Measurements from ENCODE around the gene FAM13B. TPM values are rescaled to one million over a fixed set of nuclear protein-coding genes. Genes with fewer than 3 reads are reported as not detected.
"Not testable (repeated sequence)": the region's sequence is repeated elsewhere in the genome, so short reads cannot be mapped to it uniquely, and the experiment has no call there.

FAM13B gene
- polyA plus RNA-seq, 3 donors = 11.5 to 17.0 (median 12.9) TPM

DNA sequence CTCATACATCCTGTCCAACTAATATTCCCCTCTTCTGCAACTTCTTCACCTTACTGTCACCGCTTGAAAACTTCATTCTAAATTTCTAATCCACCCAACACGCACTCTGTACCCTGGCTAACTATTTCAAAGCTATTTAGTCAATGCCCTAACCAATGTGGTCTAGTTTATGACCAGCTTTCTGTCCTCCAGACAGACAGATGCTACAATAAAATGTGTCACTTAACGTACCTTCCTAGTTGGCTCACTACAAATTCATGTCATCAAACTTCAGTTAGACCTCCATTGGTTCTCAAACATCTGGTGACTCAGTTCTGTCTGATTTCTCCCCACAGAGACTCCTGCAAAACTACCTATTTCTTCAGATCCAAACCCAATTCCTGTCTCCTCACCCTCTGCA is 57.7 kb downstream of the FAM13B start:
- no peak for DNase-seq
- no peak overlapping the region for H3K4me2 ChIP-seq (replicated peaks; ENCODE audit: extremely low read depth, low read length, poor library complexity, severe bottlenecking)
- no peak overlapping the region for H3K9ac ChIP-seq (ENCODE audit: insufficient read depth, low read length, poor library complexity, severe bottlenecking)
- H3K9me3 ChIP-seq (replicated peaks in 1 of 2; ENCODE audit: control insufficient read depth in 1 of 2, insufficient read depth in 1 of 2, low read length in 2 of 2) = no peaks in the 10 kb centered on the region
- no peak overlapping the region for H3K27ac ChIP-seq (ENCODE audit: low read depth in 1 of 2, low read length in 2 of 2)
- 100% methylated on average over 3 of the region's 3 CpGs for WGBS (ENCODE audit: insufficient coverage)
- no peaks in the 10 kb centered on the region for H3K27me3 ChIP-seq (ENCODE audit: control insufficient read depth in 2 of 2, insufficient read depth in 2 of 2, low read length in 2 of 2)
- peaks cover 56 to 66% of the 10 kb centered on the region in 2 donors for H3K36me3 Mint-ChIP-seq
- TF ChIP-seq, protein P1, sequence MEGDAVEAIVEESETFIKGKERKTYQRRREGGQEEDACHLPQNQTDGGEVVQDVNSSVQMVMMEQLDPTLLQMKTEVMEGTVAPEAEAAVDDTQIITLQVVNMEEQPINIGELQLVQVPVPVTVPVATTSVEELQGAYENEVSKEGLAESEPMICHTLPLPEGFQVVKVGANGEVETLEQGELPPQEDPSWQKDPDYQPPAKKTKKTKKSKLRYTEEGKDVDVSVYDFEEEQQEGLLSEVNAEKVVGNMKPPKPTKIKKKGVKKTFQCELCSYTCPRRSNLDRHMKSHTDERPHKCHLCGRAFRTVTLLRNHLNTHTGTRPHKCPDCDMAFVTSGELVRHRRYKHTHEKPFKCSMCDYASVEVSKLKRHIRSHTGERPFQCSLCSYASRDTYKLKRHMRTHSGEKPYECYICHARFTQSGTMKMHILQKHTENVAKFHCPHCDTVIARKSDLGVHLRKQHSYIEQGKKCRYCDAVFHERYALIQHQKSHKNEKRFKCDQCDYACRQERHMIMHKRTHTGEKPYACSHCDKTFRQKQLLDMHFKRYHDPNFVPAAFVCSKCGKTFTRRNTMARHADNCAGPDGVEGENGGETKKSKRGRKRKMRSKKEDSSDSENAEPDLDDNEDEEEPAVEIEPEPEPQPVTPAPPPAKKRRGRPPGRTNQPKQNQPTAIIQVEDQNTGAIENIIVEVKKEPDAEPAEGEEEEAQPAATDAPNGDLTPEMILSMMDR (IDR thresholded peaks at IDR 0.05) = no peak
- H3K27me3 Mint-ChIP-seq (ENCODE audit: low read depth in 3 of 3) = no peaks in the 10 kb centered on the region
- intact Hi-C loops (cut with micrococcal nuclease) = no loop called here
- H3K4me1 Mint-ChIP-seq = no peaks in the 10 kb centered on the region
- H3K27ac Mint-ChIP-seq = peak overlapping the region in 2 of 7 donors; percentile 1 to 15
- H3K9me3 Mint-ChIP-seq = peaks cover 0 to 7% (median 5%) of the 10 kb centered on the region in 7 donors
- H3K79me2 ChIP-seq (ENCODE audit: insufficient read depth, low read length) = no peaks in the 10 kb centered on the region
- H2AFZ ChIP-seq (ENCODE audit: insufficient read depth, low read depth, low read length, poor library complexity, severe bottlenecking) = no peak overlapping the region
- no peak overlapping the region for H3K4me3 Mint-ChIP-seq
- H3K4me3 ChIP-seq (replicated peaks in 1 of 3; ENCODE audit: low read depth in 2 of 3, low read length in 3 of 3) = no peak overlapping the region
- peaks cover 26 to 55% of the 10 kb centered on the region in 2 donors for H3K36me3 ChIP-seq (replicated peaks in 1 of 2; ENCODE audit: control insufficient read depth in 1 of 2, insufficient read depth in 2 of 2, low read length in 2 of 2)
- H4K20me1 ChIP-seq (ENCODE audit: insufficient read depth, low read length) = peaks cover 9% of the 10 kb centered on the region
- no peaks in the 10 kb centered on the region for H3K4me1 ChIP-seq (ENCODE audit: control insufficient read depth in 1 of 2, insufficient read depth in 2 of 2, low read length in 2 of 2)

DNA sequence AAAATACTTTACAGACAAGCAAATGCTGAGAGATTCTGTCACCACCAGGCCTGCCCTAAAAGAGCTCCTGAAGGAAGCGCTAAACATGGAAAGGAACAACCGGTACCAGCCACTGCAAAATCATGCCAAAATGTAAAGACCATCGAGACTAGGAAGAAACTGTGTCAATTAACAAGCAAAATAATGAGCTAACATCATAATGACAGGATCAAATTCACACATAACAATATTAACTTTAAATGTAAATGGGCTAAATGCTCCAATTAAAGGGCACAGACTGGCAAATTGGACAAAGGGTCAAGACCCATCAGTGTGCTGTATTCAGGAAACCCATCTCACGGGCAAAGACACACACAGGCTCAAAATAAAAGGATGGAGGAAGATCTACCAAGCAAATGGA is 62.5 kb downstream of the FAM13B start:
- H3K27me3 ChIP-seq (ENCODE audit: control insufficient read depth in 2 of 2, insufficient read depth in 2 of 2, low read length in 2 of 2); H4K20me1 ChIP-seq (ENCODE audit: insufficient read depth, low read length); H3K79me2 ChIP-seq (ENCODE audit: insufficient read depth, low read length); H3K4me1 Mint-ChIP-seq; H3K4me1 ChIP-seq (ENCODE audit: control insufficient read depth in 1 of 2, insufficient read depth in 2 of 2, low read length in 2 of 2); H3K9me3 Mint-ChIP-seq; H3K4me2 ChIP-seq (replicated peaks; ENCODE audit: extremely low read depth, low read length, poor library complexity, severe bottlenecking); H3K4me3 Mint-ChIP-seq; H3K27me3 Mint-ChIP-seq (ENCODE audit: low read depth in 3 of 3); DNase-seq; H3K9ac ChIP-seq (ENCODE audit: insufficient read depth, low read length, poor library complexity, severe bottlenecking); H3K4me3 ChIP-seq (replicated peaks in 1 of 3; ENCODE audit: low read depth in 2 of 3, low read length in 3 of 3); H2AFZ ChIP-seq (ENCODE audit: insufficient read depth, low read depth, low read length, poor library complexity, severe bottlenecking); H3K27ac Mint-ChIP-seq; intact Hi-C loops (cut with micrococcal nuclease); H3K9me3 ChIP-seq (replicated peaks in 1 of 2; ENCODE audit: control insufficient read depth in 1 of 2, insufficient read depth in 1 of 2, low read length in 2 of 2); H3K27ac ChIP-seq (ENCODE audit: low read depth in 1 of 2, low read length in 2 of 2): not testable (repeated sequence)
- peaks cover 42 to 65% of the 10 kb centered on the region in 2 donors for H3K36me3 Mint-ChIP-seq
- no CpG with 5 or more reads among the region's 4 CpGs for WGBS (ENCODE audit: insufficient coverage)
- peaks cover 18 to 39% of the 10 kb centered on the region in 2 donors for H3K36me3 ChIP-seq (replicated peaks in 1 of 2; ENCODE audit: control insufficient read depth in 1 of 2, insufficient read depth in 2 of 2, low read length in 2 of 2)
